Small intestine (tissue), 7 donors: ENCODE measurements around the gene C4BPB. TPM values are rescaled to one million over a fixed set of nuclear protein-coding genes. Genes with fewer than 3 reads are reported as not detected.

Experiments
- DNase-seq, 2 donors: peaks; one replicate each; pipeline versions ENCODE4 v3.0.0 to v3.0.0-alpha.2; 2013
- FAIRE-seq: peaks from 2 replicates; lab custom pipeline; 2012; peaks lifted over from hg19 to GRCh38; lab: Jason Lieb, UNC
- H3K27ac ChIP-seq, 3 donors: one replicate each; pipeline ENCODE4 v1.5.1; 2013; ENCODE audit warnings: low read length in 2 of 3, mild to moderate bottlenecking in 2 of 3, control low read depth in 1 of 3, inconsistent platforms in 1 of 3, low read depth in 1 of 3, moderate library complexity in 1 of 3
- H3K27me3 ChIP-seq, 3 donors: one replicate each; pipeline ENCODE4 v1.6.1; 2013; ENCODE audit warnings: low read length in 3 of 3, inconsistent platforms in 1 of 3; ENCODE audit not compliant: control insufficient read depth in 3 of 3, insufficient read depth in 3 of 3
- H3K36me3 ChIP-seq, 3 donors: one replicate each; pipeline ENCODE4 v1.6.1; 2013; ENCODE audit warnings: low read length in 3 of 3, inconsistent platforms in 1 of 3, low read depth in 1 of 3, mild to moderate bottlenecking in 1 of 3, moderate library complexity in 1 of 3; ENCODE audit not compliant: control insufficient read depth in 3 of 3, insufficient read depth in 2 of 3
- H3K4me1 ChIP-seq, 3 donors: one replicate each; pipeline ENCODE4 v1.6.1; 2013; ENCODE audit warnings: low read length in 2 of 3, inconsistent platforms in 1 of 3, low read depth in 1 of 3, mild to moderate bottlenecking in 1 of 3, moderate library complexity in 1 of 3; ENCODE audit not compliant: control insufficient read depth in 3 of 3, insufficient read depth in 2 of 3
- H3K4me3 ChIP-seq, 3 donors: one replicate each; pipeline ENCODE4 v1.5.1; 2013; ENCODE audit warnings: low read length in 3 of 3, control low read depth in 1 of 3, inconsistent platforms in 1 of 3, low read depth in 1 of 3, mild to moderate bottlenecking in 1 of 3, moderate library complexity in 1 of 3
- H3K9me3 ChIP-seq, 2 donors: one replicate each; pipeline ENCODE4 v1.6.1; 2013; ENCODE audit warnings: low read depth in 1 of 2, low read length in 1 of 2; ENCODE audit not compliant: control insufficient read depth in 2 of 2, insufficient read depth in 1 of 2
- WGBS, 3 donors: extraction: QIAGEN DNeasy Blood & Tissue Kit; methylation state at CpG; one replicate each; pipeline ENCODE4 v1.1.7; 2013; 5-methylcytosine and 5-hydroxymethylcytosine counted together
- polyA plus RNA-seq, 4 donors: library from polyadenylated mRNA; stranded (reverse) in 3 of 4; unstranded in 1 of 4; fragments of 200-250 nt in 3 of 4; fragments of 120-200 nt in 1 of 4; gene quantifications; one replicate each; pipeline versions ENCODE4 v1.2.1 to v1.2.3, GENCODE V29; 2013
- donor health status: healthy with polysubstance abuse.
- donor health status: control.
- donor health status: control.
- donor health status: Bipolar disorder and iron deficiency.
- donor health status: healthy.

The C4BPB gene
- polyA plus RNA-seq, 4 donors, result 1.1 to 27.3 (median 12.9) TPM

GRCh38 chr1:207076181-207076955 lies 12.3 kb upstream of the C4BPB start:
- peaks cover 6 to 30% (median 15%) of the 10 kb centered on the region in 3 donors for H3K36me3 ChIP-seq
- H3K27me3 ChIP-seq, result no peaks in the 10 kb centered on the region
- no peak for FAIRE-seq
- H3K27ac ChIP-seq, result no peak overlapping the region
- WGBS, 3 donors, result 55 to 69% (median 63%) methylated on average over 5 of the region's 5 CpGs
- no peak overlapping the region for H3K4me3 ChIP-seq
- H3K4me1 ChIP-seq, result peaks cover 0 to 5% (median 0%) of the 10 kb centered on the region in 3 donors
- DNase-seq, result no peak
- no peaks in the 10 kb centered on the region for H3K9me3 ChIP-seq

GRCh38 chr1:207077012-207077411 lies 11.6 kb upstream of the C4BPB start:
- Histone ChIP-seq H3K9me3 (no peaks in the 10 kb centered on the region), H3K36me3 (peaks cover 6 to 27% (median 14%) of the 10 kb centered on the region in 3 donors), H3K4me1 (peaks cover 0 to 5% (median 0%) of the 10 kb centered on the region in 3 donors), H3K27ac (no peak overlapping the region), H3K27me3 (no peaks in the 10 kb centered on the region), H3K4me3 (no peak overlapping the region)
- DNase-seq (no peak), FAIRE-seq (no peak)
- WGBS, 3 donors, result 89 to 97% (median 93%) methylated on average over 1 of the region's 1 CpG

GRCh38 chr1:207077470-207078377 lies 10.9 kb upstream of the C4BPB start:
- peak overlapping the region in 1 of 3 donors; percentile 20 for H3K27ac ChIP-seq
- no peak for FAIRE-seq
- H3K4me1 ChIP-seq, result peaks cover 0 to 5% (median 0%) of the 10 kb centered on the region in 3 donors
- peaks cover 6 to 20% (median 14%) of the 10 kb centered on the region in 3 donors for H3K36me3 ChIP-seq
- 34 to 45% (median 40%) methylated on average over 6 of the region's 6 CpGs for WGBS, 3 donors
- no peak overlapping the region for H3K4me3 ChIP-seq
- DNase-seq, result peak; percentile 90 to 92
- no peaks in the 10 kb centered on the region for H3K9me3 ChIP-seq
- H3K27me3 ChIP-seq, result no peaks in the 10 kb centered on the region

- H3K4me1 ChIP-seq, result peaks cover 0 to 5% (median 0%) of the 10 kb centered on the region in 3 donors
- WGBS, 3 donors, result 84 to 90% (median 86%) methylated on average over 10 to 11 of the region's 11 CpGs
- no peak overlapping the region for H3K4me3 ChIP-seq
- no peaks in the 10 kb centered on the region for H3K9me3 ChIP-seq
- no peaks in the 10 kb centered on the region for H3K27me3 ChIP-seq
- FAIRE-seq, result no peak
- no peak for DNase-seq
- no peak overlapping the region for H3K27ac ChIP-seq
- peaks cover 3 to 16% (median 14%) of the 10 kb centered on the region in 3 donors for H3K36me3 ChIP-seq
Observed at GRCh38 chr1:207078578-207079132, 10.0 kb upstream of the C4BPB start.

DNA sequence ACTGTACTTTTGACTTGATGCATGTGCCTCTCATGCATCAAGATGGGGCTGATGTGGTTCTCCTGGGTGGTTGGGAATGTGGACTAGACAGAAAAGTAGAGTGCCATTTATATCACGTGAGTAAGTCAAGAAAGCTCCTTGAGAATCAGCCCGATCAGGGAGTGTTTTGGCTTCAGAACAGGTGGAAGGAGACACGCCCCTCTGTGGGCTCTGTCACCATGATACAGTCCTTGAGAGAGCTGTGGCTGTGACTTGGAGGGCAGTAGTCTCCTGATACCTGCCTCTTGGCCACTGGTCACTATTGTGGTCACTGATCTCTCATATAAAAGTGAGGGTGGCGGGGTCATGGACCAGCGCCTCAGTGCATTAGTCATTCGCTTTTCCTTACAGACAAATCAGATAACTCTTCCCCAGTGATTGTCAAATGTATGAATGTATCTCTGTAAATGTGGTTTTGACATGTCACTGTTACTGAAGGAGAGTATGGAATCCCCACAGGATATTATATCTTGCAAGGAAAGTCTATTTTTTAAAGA lies 8.9 kb upstream of the C4BPB start:
- H3K27me3 ChIP-seq, result no peaks in the 10 kb centered on the region
- H3K36me3 ChIP-seq, result peaks cover 3 to 14% (median 13%) of the 10 kb centered on the region in 3 donors
- H3K9me3 ChIP-seq, result no peaks in the 10 kb centered on the region
- DNase-seq (peak in 1 of 2 donors; percentile 40), FAIRE-seq (no peak)
- peaks cover 0 to 5% (median 0%) of the 10 kb centered on the region in 3 donors for H3K4me1 ChIP-seq
- no peak overlapping the region for H3K27ac ChIP-seq
- 61 to 76% (median 64%) methylated on average over 6 of the region's 6 CpGs for WGBS, 3 donors
- no peak overlapping the region for H3K4me3 ChIP-seq

- H3K4me3 ChIP-seq, result no peak overlapping the region
- no peak overlapping the region for H3K27ac ChIP-seq
- DNase-seq, result peak in 1 of 2 donors; percentile 43
- no peaks in the 10 kb centered on the region for H3K27me3 ChIP-seq
- 22 to 47% (median 27%) methylated on average over 2 of the region's 2 CpGs for WGBS, 3 donors
- FAIRE-seq, result no peak
- H3K36me3 ChIP-seq, result peaks cover 3 to 14% (median 10%) of the 10 kb centered on the region in 3 donors
- no peaks in the 10 kb centered on the region for H3K9me3 ChIP-seq
- H3K4me1 ChIP-seq, result peaks cover 0 to 5% (median 2%) of the 10 kb centered on the region in 3 donors
Observed at GRCh38 chr1:207081088-207081487, 7.6 kb upstream of the C4BPB start.

DNA sequence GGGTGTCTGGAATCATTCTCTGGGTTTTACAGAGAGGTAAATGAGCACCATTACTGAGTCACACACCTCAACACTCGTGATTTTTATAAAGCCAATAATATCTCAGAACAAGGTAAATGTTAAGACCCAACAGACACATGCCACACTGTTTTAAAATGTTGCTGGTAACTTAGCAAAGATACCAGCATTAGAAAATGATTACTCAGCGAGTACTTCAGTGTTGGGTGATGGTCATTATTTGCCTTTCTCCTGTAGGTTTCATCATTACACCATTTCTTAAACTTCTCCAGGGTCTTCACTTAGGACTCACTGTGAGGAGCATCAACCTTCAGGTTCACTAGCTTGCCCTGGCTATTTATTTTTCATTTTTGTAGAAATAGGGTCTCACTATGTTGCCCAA lies 6.9 kb upstream of the C4BPB start:
- Histone ChIP-seq H3K27me3 (no peaks in the 10 kb centered on the region), H3K36me3 (peaks cover 0 to 14% (median 10%) of the 10 kb centered on the region in 3 donors), H3K4me1 (peaks cover 0 to 5% (median 2%) of the 10 kb centered on the region in 3 donors), H3K4me3 (no peak overlapping the region), H3K27ac (no peak overlapping the region), H3K9me3 (no peaks in the 10 kb centered on the region)
- DNase-seq, result no peak
- no peak for FAIRE-seq
- WGBS, 3 donors, result 76 to 91% (median 79%) methylated on average over 2 of the region's 2 CpGs

- H3K27me3 ChIP-seq, result no peaks in the 10 kb centered on the region
- H3K4me3 ChIP-seq, result no peak overlapping the region
- no peak overlapping the region for H3K27ac ChIP-seq
- peaks cover 0 to 7% (median 2%) of the 10 kb centered on the region in 3 donors for H3K36me3 ChIP-seq
- DNase-seq (no peak), FAIRE-seq (no peak)
- 62 to 73% (median 66%) methylated on average over 2 of the region's 2 CpGs for WGBS, 3 donors
- no peaks in the 10 kb centered on the region for H3K9me3 ChIP-seq
- H3K4me1 ChIP-seq, result peaks cover 0 to 10% (median 2%) of the 10 kb centered on the region in 3 donors
Observed at GRCh38 chr1:207084232-207084631, 4.4 kb upstream of the C4BPB start.
